Astrocyte (in vitro differentiated cells and primary cell): ENCODE measurements around the gene ING3. TPM values are rescaled to one million over a fixed set of nuclear protein-coding genes. Genes with fewer than 3 reads are reported as not detected.
A peak's percentile ranks its signal among the peaks of the same experiment; 100 is the strongest.

ENCODE experiments used
- DNase-seq: peaks from one replicate; pipeline ENCODE4 v3.0.0-alpha.2; 2010; ENCODE audit warnings: low read depth
- FAIRE-seq: peaks from 2 replicates; lab custom pipeline; 2011; peaks lifted over from hg19 to GRCh38; lab: Jason Lieb, UNC
- H2AFZ ChIP-seq: 2 replicates; pipeline ENCODE4 v1.6.0; 2012; ENCODE audit warnings: low read depth, low read length, inconsistent platforms
- H3K27ac ChIP-seq: 2 replicates; pipeline ENCODE4 v1.5.1; 2011; ENCODE audit warnings: low read depth, low read length, inconsistent platforms
- H3K27me3 ChIP-seq: 2 replicates; pipeline ENCODE4 v1.6.0; 2011; ENCODE audit warnings: low read length, inconsistent platforms; ENCODE audit not compliant: insufficient read depth
- H3K36me3 ChIP-seq: 2 replicates; pipeline ENCODE4 v1.5.1; 2011; ENCODE audit warnings: low read length, inconsistent platforms; ENCODE audit not compliant: insufficient read depth
- H3K4me1 ChIP-seq: 2 replicates; pipeline ENCODE4 v1.5.1; 2011; ENCODE audit warnings: low read length, inconsistent platforms; ENCODE audit not compliant: insufficient read depth
- H3K4me2 ChIP-seq: 2 replicates; pipeline ENCODE4 v1.6.0; 2012; ENCODE audit warnings: low read length, inconsistent platforms
- H3K4me3 ChIP-seq: 2 replicates; pipeline ENCODE4 v1.5.1; 2011; ENCODE audit warnings: low read depth, mild to moderate bottlenecking, low read length, inconsistent platforms; ENCODE audit not compliant: insufficient read depth
- H3K79me2 ChIP-seq: 2 replicates; pipeline ENCODE4 v1.6.0; 2012; ENCODE audit warnings: mild to moderate bottlenecking, low read length, inconsistent platforms; ENCODE audit not compliant: insufficient read depth
- H3K9ac ChIP-seq: 2 replicates; pipeline ENCODE4 v1.6.0; 2012; ENCODE audit warnings: mild to moderate bottlenecking, low read length, inconsistent platforms
- H3K9me3 ChIP-seq: 2 replicates; pipeline ENCODE4 v1.5.1; 2012; ENCODE audit warnings: low read depth, mild to moderate bottlenecking, low read length, inconsistent platforms; ENCODE audit not compliant: insufficient read depth
- H4K20me1 ChIP-seq: 2 replicates; pipeline ENCODE4 v1.6.0; 2012; ENCODE audit warnings: low read length, inconsistent platforms; ENCODE audit not compliant: insufficient read depth
- H3K27ac Mint-ChIP-seq: one replicate; pipeline ENCODE4 v1.8.0; 2021; ENCODE audit warnings: mild to moderate bottlenecking, mixed read lengths; ENCODE audit not compliant: unreplicated experiment
- H3K27me3 Mint-ChIP-seq: one replicate; pipeline ENCODE4 v1.8.0; 2021; ENCODE audit warnings: low read depth, mixed read lengths; ENCODE audit not compliant: unreplicated experiment
- H3K36me3 Mint-ChIP-seq: one replicate; pipeline ENCODE4 v1.8.0; 2021; ENCODE audit warnings: low read depth, mixed read lengths; ENCODE audit not compliant: unreplicated experiment
- H3K4me1 Mint-ChIP-seq: one replicate; pipeline ENCODE4 v1.8.0; 2021; ENCODE audit warnings: low read depth, mixed read lengths; ENCODE audit not compliant: unreplicated experiment
- H3K4me3 Mint-ChIP-seq: one replicate; pipeline ENCODE4 v1.8.0; 2021; ENCODE audit warnings: mild to moderate bottlenecking, moderate library complexity, mixed read lengths; ENCODE audit not compliant: unreplicated experiment
- H3K9me3 Mint-ChIP-seq: one replicate; pipeline ENCODE4 v1.8.0; 2021; ENCODE audit warnings: mild to moderate bottlenecking, mixed read lengths; ENCODE audit not compliant: unreplicated experiment
- CTCF ChIP-seq: IDR thresholded peaks from 2 replicates; pipeline ENCODE4 v1.5.1; 2011; ENCODE audit warnings: low read depth, mild to moderate bottlenecking, inconsistent platforms, low read length, moderate library complexity; ENCODE audit not compliant: insufficient read depth
- EZH2 ChIP-seq: IDR thresholded peaks from 2 replicates; pipeline ENCODE4 v1.6.1; 2012; ENCODE audit warnings: mild to moderate bottlenecking, low read length, inconsistent platforms; ENCODE audit not compliant: insufficient read depth
- total RNA-seq: library from RNA; stranded (reverse); gene quantifications from 2 replicates; pipeline ENCODE4 v1.2.1, GENCODE V29; 2021

ING3 gene
- total RNA-seq, 1 donor from 2014 or later = 8.6 TPM

DNA sequence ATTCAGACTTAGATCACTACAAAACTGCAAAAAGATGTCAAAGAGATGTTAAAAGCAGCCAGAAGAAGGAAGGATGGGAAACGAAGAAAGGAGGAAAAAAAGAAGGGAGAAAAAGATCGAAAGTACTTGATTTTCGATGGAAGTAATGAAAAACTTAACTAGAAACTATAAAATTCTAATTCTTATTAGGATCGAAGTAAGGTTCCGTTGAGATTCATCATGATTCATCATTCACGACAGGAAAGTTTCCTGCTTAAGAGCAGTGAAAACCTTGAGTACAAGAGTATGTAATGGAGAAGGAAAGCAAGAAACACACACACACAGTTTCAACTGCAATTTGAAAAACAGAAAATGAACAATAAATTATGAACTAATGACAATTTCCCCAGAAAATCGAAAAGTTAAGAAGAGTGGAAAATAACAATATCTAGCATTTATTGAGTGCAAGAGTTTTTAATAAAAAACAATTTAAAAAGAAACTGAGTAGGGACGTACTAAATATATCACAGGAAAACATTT lies 1.1 kb upstream of the ING3 start:
- TF ChIP-seq CTCF (no peak), EZH2 (no peak)
- Histone ChIP-seq H3K4me2 (peak overlapping the region; percentile 82), H3K4me1 (peaks cover 6% of the 10 kb centered on the region), H3K9me3 (no peaks in the 10 kb centered on the region), H3K36me3 (peaks cover 7% of the 10 kb centered on the region), H3K79me2 (peaks cover 23% of the 10 kb centered on the region), H2AFZ (peak overlapping the region; percentile 71), H3K9ac (no peak overlapping the region), H3K27me3 (peaks cover 3% of the 10 kb centered on the region), H3K4me3 (peak overlapping the region; percentile 85), H4K20me1 (peaks cover 11% of the 10 kb centered on the region), H3K27ac (no peak overlapping the region)
- FAIRE-seq = no peak
- Mint-ChIP-seq H3K27me3 (no peaks in the 10 kb centered on the region), H3K9me3 (no peaks in the 10 kb centered on the region), H3K36me3 (no peaks in the 10 kb centered on the region), H3K4me1 (peaks cover 4% of the 10 kb centered on the region), H3K4me3 (peak overlapping the region; percentile 89), H3K27ac (no peak overlapping the region)
- DNase-seq = no peak

DNA sequence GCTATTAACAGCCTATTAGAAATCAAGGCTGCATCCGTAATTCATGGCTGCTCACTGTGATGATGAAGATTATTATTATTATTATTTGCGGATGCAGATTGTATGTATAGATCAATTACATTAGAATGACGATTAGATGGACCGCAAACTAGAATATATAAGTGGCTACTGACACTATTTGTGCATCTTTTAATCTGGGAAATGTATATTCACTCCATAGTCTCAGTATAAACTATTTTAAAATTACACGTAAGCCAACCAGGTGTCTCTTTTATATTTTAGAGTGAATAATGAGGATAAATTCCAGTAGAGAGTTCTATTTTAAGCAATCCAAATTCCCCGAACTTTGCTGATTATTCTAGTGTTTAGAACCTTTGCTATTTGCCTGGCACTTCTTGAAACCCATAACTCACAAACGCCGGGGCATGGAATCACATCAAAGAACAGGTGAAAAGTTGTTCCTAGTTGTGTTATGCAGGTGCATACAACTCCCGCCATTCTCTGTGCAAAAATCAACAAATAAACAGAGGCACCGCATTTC lies 509 bp upstream of the ING3 start:
- H3K36me3 ChIP-seq = peaks cover 9% of the 10 kb centered on the region
- peaks cover 11% of the 10 kb centered on the region for H4K20me1 ChIP-seq
- no peaks in the 10 kb centered on the region for H3K9me3 ChIP-seq
- H3K79me2 ChIP-seq = peaks cover 23% of the 10 kb centered on the region
- no peaks in the 10 kb centered on the region for H3K9me3 Mint-ChIP-seq
- no peaks in the 10 kb centered on the region for H3K27me3 Mint-ChIP-seq
- peak overlapping the region; percentile 55 for H3K9ac ChIP-seq
- peak overlapping the region; percentile 71 for H2AFZ ChIP-seq
- DNase-seq = no peak
- H3K27ac ChIP-seq = no peak overlapping the region
- no peak for TF ChIP-seq CTCF
- no peak for TF ChIP-seq EZH2
- H3K4me2 ChIP-seq = peak overlapping the region; percentile 82
- H3K4me1 ChIP-seq = peaks cover 6% of the 10 kb centered on the region
- H3K27me3 ChIP-seq = peaks cover 3% of the 10 kb centered on the region
- no peak for FAIRE-seq
- H3K36me3 Mint-ChIP-seq = no peaks in the 10 kb centered on the region
- peaks cover 4% of the 10 kb centered on the region for H3K4me1 Mint-ChIP-seq
- H3K4me3 ChIP-seq = peak overlapping the region; percentile 85
- H3K4me3 Mint-ChIP-seq = peak overlapping the region; percentile 89
- peak overlapping the region; percentile 96 for H3K27ac Mint-ChIP-seq

DNA sequence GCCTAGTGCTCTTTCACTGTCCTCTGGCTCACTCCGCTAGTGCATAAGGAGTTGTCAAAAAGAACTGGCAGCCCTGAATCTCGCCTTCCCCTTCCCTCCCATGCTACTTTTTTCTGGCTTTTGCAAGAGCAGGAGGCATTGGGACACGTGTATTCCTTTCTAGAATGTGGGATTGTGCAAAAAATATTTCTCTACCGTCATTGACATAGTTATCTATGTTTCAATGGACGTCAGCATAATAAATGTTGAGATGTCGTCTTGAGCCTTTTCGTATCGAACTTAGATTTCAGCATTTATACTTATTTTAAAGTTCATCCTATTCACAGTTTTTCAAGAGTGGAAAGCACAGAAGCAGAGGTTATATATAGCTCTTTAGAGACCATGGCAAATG lies 727 bp downstream of the ING3 start:
- Histone ChIP-seq H3K9me3 (no peaks in the 10 kb centered on the region), H4K20me1 (peaks cover 11% of the 10 kb centered on the region), H3K27me3 (no peaks in the 10 kb centered on the region), H3K9ac (peak overlapping the region; percentile 95), H3K36me3 (peaks cover 11% of the 10 kb centered on the region), H3K4me1 (peaks cover 6% of the 10 kb centered on the region), H2AFZ (peak overlapping the region; percentile 72), H3K27ac (peak overlapping the region; percentile 98), H3K4me2 (peak overlapping the region; percentile 89), H3K79me2 (peaks cover 23% of the 10 kb centered on the region), H3K4me3 (peak overlapping the region; percentile 85)
- TF ChIP-seq EZH2 (no peak), CTCF (no peak)
- peak overlapping the region; percentile 89 for H3K4me3 Mint-ChIP-seq
- peak overlapping the region; percentile 96 for H3K27ac Mint-ChIP-seq
- H3K9me3 Mint-ChIP-seq = no peaks in the 10 kb centered on the region
- DNase-seq (no peak), FAIRE-seq (no peak)
- no peaks in the 10 kb centered on the region for H3K27me3 Mint-ChIP-seq
- no peaks in the 10 kb centered on the region for H3K36me3 Mint-ChIP-seq
- H3K4me1 Mint-ChIP-seq = peaks cover 4% of the 10 kb centered on the region
